A673 (cell line): Measurements from ENCODE around the gene CDH23. TPM values are rescaled to one million over a fixed set of nuclear protein-coding genes. Genes with fewer than 3 reads are reported as not detected.

Experiments used
- BruUV-seq: library from RNA; stranded (reverse); fragments of 400-500 nt; replicated peaks from 2 replicates; lab custom pipeline; 2021; lab: Mats Ljungman, UMichigan
- CTCF ChIA-PET: fragments of 300-600 bp; sonication (Branson Sonifier 250); formaldehyde crosslinking; loops from one replicate; lab custom pipeline; 2022; ENCODE audit warnings: antibody characterized with exemption; lab: Charles Lee
- POLR2A ChIA-PET: fragments of 300-600 bp; sonication (Branson Sonifier 250); formaldehyde crosslinking; loops from one replicate; lab custom pipeline; 2022; ENCODE audit warnings: antibody characterized with exemption; ENCODE audit not compliant: low non-redundant PET; lab: Charles Lee
- DNase-seq: peaks from one replicate; pipeline ENCODE4 v3.0.0-alpha.2; 2015; ENCODE audit warnings: low spot score
- H3K27ac ChIP-seq: fragments of 200-600 bp; sonication (generic); 2 replicates; pipeline ENCODE4 v1.5.1; 2016; ENCODE audit warnings: mixed run types, low read depth, mild to moderate bottlenecking, mixed read lengths, antibody characterized with exemption, low read length; ENCODE audit not compliant: poor library complexity, severe bottlenecking
- H3K27me3 ChIP-seq: fragments of 200-600 bp; sonication (generic); replicated peaks from 2 replicates; pipeline ENCODE4 v1.6.1; 2017; ENCODE audit warnings: mixed run types, low read depth, mild to moderate bottlenecking, mixed read lengths, antibody characterized with exemption, low read length; ENCODE audit not compliant: insufficient read depth, poor library complexity
- H3K36me3 ChIP-seq: fragments of 200-600 bp; sonication (generic); 2 replicates; pipeline ENCODE4 v1.6.1; 2016; ENCODE audit warnings: mixed run types, mild to moderate bottlenecking, mixed read lengths, antibody characterized with exemption, low read length; ENCODE audit not compliant: insufficient read depth, poor library complexity, severe bottlenecking
- H3K4me1 ChIP-seq: fragments of 200-600 bp; sonication (generic); 2 replicates; pipeline ENCODE4 v1.6.1; 2017; ENCODE audit warnings: mixed run types, mild to moderate bottlenecking, mixed read lengths, antibody characterized with exemption, low read length; ENCODE audit not compliant: insufficient read depth, poor library complexity, severe bottlenecking
- H3K4me3 ChIP-seq: fragments of 200-600 bp; sonication (generic); 2 replicates; pipeline ENCODE4 v1.5.1; 2016; ENCODE audit warnings: low read depth, mixed run types, mild to moderate bottlenecking, mixed read lengths, low read length; ENCODE audit not compliant: poor library complexity, severe bottlenecking
- H3K9me3 ChIP-seq: fragments of 200-600 bp; sonication (generic); 2 replicates; pipeline ENCODE4 v1.6.1; 2016; ENCODE audit warnings: mixed run types, low read depth, mild to moderate bottlenecking, mixed read lengths, antibody characterized with exemption, low read length; ENCODE audit not compliant: poor library complexity, severe bottlenecking
- CTCF ChIP-seq: fragments of 300-800, 200-600 bp; sonication (generic); conservative IDR thresholded peaks from 2 replicates; pipeline ENCODE4 v1.5.1; 2017; ENCODE audit warnings: low read depth, mild to moderate bottlenecking, antibody characterized with exemption, low read length, moderate library complexity, mixed read lengths
- EZH2 ChIP-seq: fragments of 200-600 bp; sonication (generic); IDR thresholded peaks from 2 replicates; pipeline ENCODE4 v1.6.1; 2017; ENCODE audit warnings: borderline replicate concordance, low read depth, mild to moderate bottlenecking, mixed read lengths, antibody characterized with exemption, low read length; ENCODE audit not compliant: poor library complexity, severe bottlenecking
- intact Hi-C: fragments of 100-400 bp; cut with micrococcal nuclease; formaldehyde crosslinking; loops from one replicate; pipeline ENCODE4 v1.10.0; 2022; ENCODE audit not compliant: unreplicated experiment
- total RNA-seq: library from RNA; stranded (reverse); gene quantifications from 2 replicates; pipeline ENCODE4 v1.2.3, GENCODE V29; 2021

Gene CDH23
- total RNA-seq, 1 experiment from 2014 or later, result 49.7 TPM

- H3K4me1 ChIP-seq, result no peaks in the 10 kb centered on the region
- ChIA-PET CTCF (interaction anchor here (0.7 kb wide), 1 partner anchor 143 kb away, joined by 3 read pairs; no protein-coding TSS in a partner anchor), POLR2A (no interaction called here)
These were observed 125.1 kb downstream of the CDH23 start for GRCh38 chr10:71521504-71522441.

GRCh38 chr10:71522442-71523144 is 125.9 kb downstream of the CDH23 start:
- intact Hi-C loops, result no loop called here
- ChIA-PET CTCF (interaction anchor here (0.7 kb wide), 1 partner anchor 144 kb away, joined by 3 read pairs; no protein-coding TSS in a partner anchor), POLR2A (no interaction called here)
- Histone ChIP-seq H3K9me3 (no peaks in the 10 kb centered on the region), H3K4me1 (no peaks in the 10 kb centered on the region), H3K27ac (no peak overlapping the region), H3K36me3 (peaks cover 3% of the 10 kb centered on the region), H3K4me3 (no peak overlapping the region), H3K27me3 (no peaks in the 10 kb centered on the region)
- TF ChIP-seq EZH2 (no peak), CTCF (no peak)
- no peak for DNase-seq
- no TSS peak for BruUV-seq

More at GRCh38 chr10:71521504-71522441, 125.1 kb downstream of the CDH23 start:
- TF ChIP-seq CTCF (no peak), EZH2 (no peak)
- Histone ChIP-seq H3K9me3 (no peaks in the 10 kb centered on the region), H3K27me3 (no peaks in the 10 kb centered on the region), H3K4me3 (no peak overlapping the region), H3K36me3 (peaks cover 3% of the 10 kb centered on the region), H3K27ac (no peak overlapping the region)
- no peak for DNase-seq
- no TSS peak for BruUV-seq
- intact Hi-C loops, result no loop called here

- no peak for TF ChIP-seq EZH2
- TF ChIP-seq CTCF, result no peak
- Histone ChIP-seq H3K27me3 (no peaks in the 10 kb centered on the region), H3K4me1 (peaks cover 10% of the 10 kb centered on the region), H3K9me3 (no peaks in the 10 kb centered on the region), H3K36me3 (peaks cover 3% of the 10 kb centered on the region), H3K4me3 (no peak overlapping the region), H3K27ac (no peak overlapping the region)
- POLR2A ChIA-PET, result no interaction called here
- DNase-seq, result no peak
- no TSS peak for BruUV-seq
- CTCF ChIA-PET, result no interaction called here
- intact Hi-C loops, result no loop called here
These were observed 127.0 kb downstream of the CDH23 start for GRCh38 chr10:71523756-71524155.
